ENCODE data around the gene VTI1A.
"Not testable (repeated sequence)": the region's sequence is repeated elsewhere in the genome, so short reads cannot be mapped to it uniquely, and the experiment has no call there.

The VTI1A gene

GRCh38 chr10:112507046-112507445, 60.0 kb downstream of the VTI1A start:
- DNase-seq (ENCODE audit: low spot score) = no peak

GRCh38 chr10:112507988-112508387, 61.0 kb downstream of the VTI1A start:
- no peak for DNase-seq (ENCODE audit: low spot score)

GRCh38 chr10:112509558-112510291, 62.7 kb downstream of the VTI1A start:
- no peak for DNase-seq (ENCODE audit: low spot score)

GRCh38 chr10:112510384-112510783, 63.4 kb downstream of the VTI1A start:
- no peak for DNase-seq (ENCODE audit: low spot score)

- no peak for DNase-seq (ENCODE audit: low spot score)
Observed at GRCh38 chr10:112512294-112512693, 65.3 kb downstream of the VTI1A start.

GRCh38 chr10:112515126-112515525, 68.1 kb downstream of the VTI1A start:
- no peak for DNase-seq (ENCODE audit: low spot score)

- DNase-seq (ENCODE audit: low spot score) = no peak
Observed at GRCh38 chr10:112515852-112516251, 68.8 kb downstream of the VTI1A start.

GRCh38 chr10:112517451-112517862, 70.4 kb downstream of the VTI1A start:
- DNase-seq (ENCODE audit: low spot score) = no peak

- DNase-seq (ENCODE audit: low spot score) = no peak
Observed at GRCh38 chr10:112519133-112519761, 72.2 kb downstream of the VTI1A start.

GRCh38 chr10:112520914-112521313, 73.9 kb downstream of the VTI1A start:
- no peak for DNase-seq (ENCODE audit: low spot score)

GRCh38 chr10:112524641-112525040, 77.6 kb downstream of the VTI1A start:
- no peak for DNase-seq (ENCODE audit: low spot score)

GRCh38 chr10:112525200-112525599, 78.2 kb downstream of the VTI1A start:
- no peak for DNase-seq (ENCODE audit: low spot score)

- no peak for DNase-seq (ENCODE audit: low spot score)
Observed at GRCh38 chr10:112526139-112526538, 79.1 kb downstream of the VTI1A start.

GRCh38 chr10:112526906-112527305, 79.9 kb downstream of the VTI1A start:
- DNase-seq (ENCODE audit: low spot score) = no peak

GRCh38 chr10:112528235-112528634, 81.2 kb downstream of the VTI1A start:
- no peak for DNase-seq (ENCODE audit: low spot score)

- DNase-seq (ENCODE audit: low spot score) = no peak
Observed at GRCh38 chr10:112531421-112531820, 84.4 kb downstream of the VTI1A start.

GRCh38 chr10:112532189-112532588, 85.2 kb downstream of the VTI1A start:
- no peak for DNase-seq (ENCODE audit: low spot score)

GRCh38 chr10:112532956-112533355, 85.9 kb downstream of the VTI1A start:
- DNase-seq (ENCODE audit: low spot score) = no peak

GRCh38 chr10:112533916-112534315, 86.9 kb downstream of the VTI1A start:
- DNase-seq (ENCODE audit: low spot score) = peak; percentile 14

- DNase-seq (ENCODE audit: low spot score) = peak; percentile 10
Observed at GRCh38 chr10:112535531-112535951, 88.5 kb downstream of the VTI1A start.

GRCh38 chr10:112536663-112537062, 89.6 kb downstream of the VTI1A start:
- no peak for DNase-seq (ENCODE audit: low spot score)

GRCh38 chr10:112538168-112538567, 91.2 kb downstream of the VTI1A start:
- no peak for DNase-seq (ENCODE audit: low spot score)

- no peak for DNase-seq (ENCODE audit: low spot score)
Observed at GRCh38 chr10:112539340-112539739, 92.3 kb downstream of the VTI1A start.

GRCh38 chr10:112542823-112543222, 95.8 kb downstream of the VTI1A start:
- DNase-seq (ENCODE audit: low spot score) = not testable (repeated sequence)

Measured in HuH-7.5 (cell line).